Mesenchymal stem cell (in vitro differentiated cells and primary cell): ENCODE data around the gene DAGLA. TPM values are rescaled to one million over a fixed set of nuclear protein-coding genes. Genes with fewer than 3 reads are reported as not detected.
A peak's percentile ranks its signal among the peaks of the same experiment; 100 is the strongest.

Source experiments
- DNase-seq: peaks from one replicate; pipeline ENCODE4 v3.0.0-alpha.2; 2013
- H2AFZ ChIP-seq: one replicate; pipeline ENCODE4 v1.6.1; 2013; ENCODE audit warnings: low read depth, mild to moderate bottlenecking, control low read depth, inconsistent platforms, low read length, moderate library complexity
- H2AK5ac ChIP-seq: 2 replicates; pipeline ENCODE4 v1.6.1; 2013; ENCODE audit warnings: low read length, moderate library complexity, mild to moderate bottlenecking, inconsistent platforms; ENCODE audit not compliant: severe bottlenecking
- H2BK120ac ChIP-seq: one replicate; pipeline ENCODE4 v1.6.1; 2013; ENCODE audit warnings: low read depth, mild to moderate bottlenecking, inconsistent platforms, low read length, moderate library complexity
- H2BK12ac ChIP-seq, 2 experiments: one replicate each; pipeline ENCODE4 v1.6.1; 2013; ENCODE audit warnings: inconsistent platforms in 2 of 2, low read length in 2 of 2, mild to moderate bottlenecking in 2 of 2, moderate library complexity in 2 of 2, control low read depth in 1 of 2
- H2BK15ac ChIP-seq: one replicate; pipeline ENCODE4 v1.6.1; 2013; ENCODE audit warnings: mild to moderate bottlenecking, low read depth, inconsistent platforms; ENCODE audit not compliant: poor library complexity, severe bottlenecking
- H2BK5ac ChIP-seq: 2 replicates; pipeline ENCODE4 v1.6.1; 2013; ENCODE audit warnings: low read depth, mild to moderate bottlenecking, low read length, control low read depth, inconsistent platforms; ENCODE audit not compliant: poor library complexity, severe bottlenecking
- H3K14ac ChIP-seq, 2 experiments: one replicate each; pipeline ENCODE4 v1.6.1; 2013; ENCODE audit warnings: inconsistent platforms in 2 of 2, low read length in 2 of 2, control low read depth in 1 of 2, mild to moderate bottlenecking in 1 of 2, moderate library complexity in 1 of 2
- H3K18ac ChIP-seq, 2 experiments: one replicate each; pipeline ENCODE4 v1.6.1; 2013; ENCODE audit warnings: inconsistent platforms in 2 of 2, low read length in 2 of 2, control low read depth in 1 of 2, low read depth in 1 of 2, mild to moderate bottlenecking in 1 of 2
- H3K23ac ChIP-seq, 2 experiments: one replicate each; pipeline ENCODE4 v1.6.1; 2013; ENCODE audit warnings: inconsistent platforms in 2 of 2, low read length in 2 of 2, mild to moderate bottlenecking in 2 of 2, moderate library complexity in 2 of 2, control low read depth in 1 of 2
- H3K27ac ChIP-seq: 2 replicates; pipeline ENCODE4 v1.5.1; 2013; ENCODE audit warnings: mild to moderate bottlenecking, moderate library complexity, low read length, control low read depth, inconsistent platforms; ENCODE audit not compliant: poor library complexity, severe bottlenecking
- H3K27me3 ChIP-seq, 2 experiments: 2 replicates each; pipeline versions ENCODE4 v1.6.1 to v1.7.0; 2013; ENCODE audit warnings: low read length in 2 of 2, mild to moderate bottlenecking in 2 of 2, moderate library complexity in 2 of 2, control low read depth in 1 of 2, inconsistent platforms in 1 of 2; ENCODE audit not compliant: control insufficient read depth in 1 of 2, insufficient read depth in 1 of 2
- H3K36me3 ChIP-seq, 2 experiments: 2 replicates each; pipeline versions ENCODE4 v1.6.1 to v1.7.0; 2013; ENCODE audit warnings: low read length in 2 of 2, control low read depth in 1 of 2, inconsistent platforms in 1 of 2, low read depth in 1 of 2, mild to moderate bottlenecking in 1 of 2; ENCODE audit not compliant: insufficient read depth in 2 of 2, control insufficient read depth in 1 of 2
- H3K4ac ChIP-seq, 2 experiments: one replicate each; pipeline ENCODE4 v1.6.1; 2013; ENCODE audit warnings: inconsistent platforms in 2 of 2, low read length in 2 of 2, mild to moderate bottlenecking in 2 of 2, moderate library complexity in 2 of 2, control low read depth in 1 of 2, low read depth in 1 of 2
- H3K4me1 ChIP-seq: 2 replicates; pipeline ENCODE4 v1.6.1; 2013; ENCODE audit warnings: low read depth, low read length, control low read depth; ENCODE audit not compliant: control insufficient read depth, insufficient read depth
- H3K4me2 ChIP-seq: 2 replicates; pipeline ENCODE4 v1.6.1; 2013; ENCODE audit warnings: low read length, mild to moderate bottlenecking, inconsistent platforms; ENCODE audit not compliant: poor library complexity, severe bottlenecking
- H3K4me3 ChIP-seq, 2 experiments: 2 replicates each; pipeline versions ENCODE4 v1.5.1 to v1.7.0; 2013; ENCODE audit warnings: low read length in 2 of 2, mild to moderate bottlenecking in 2 of 2, control low read depth in 1 of 2, low read depth in 1 of 2; ENCODE audit not compliant: insufficient read depth in 1 of 2
- H3K79me1 ChIP-seq: replicated peaks from 2 replicates; pipeline ENCODE4 v1.6.1; 2013; ENCODE audit warnings: mild to moderate bottlenecking, control low read depth, low read length, inconsistent platforms; ENCODE audit not compliant: poor library complexity, severe bottlenecking
- H3K9ac ChIP-seq: 2 replicates; pipeline ENCODE4 v1.7.0; 2013; ENCODE audit warnings: mild to moderate bottlenecking, low read length, moderate library complexity
- H3K9me3 ChIP-seq: 2 replicates; pipeline ENCODE4 v1.7.0; 2013; ENCODE audit warnings: mild to moderate bottlenecking, low read length; ENCODE audit not compliant: control insufficient read depth
- H4K8ac ChIP-seq: one replicate; pipeline ENCODE4 v1.6.1; 2013; ENCODE audit warnings: inconsistent platforms, mild to moderate bottlenecking, low read length, moderate library complexity
- H4K91ac ChIP-seq: one replicate; pipeline ENCODE4 v1.6.1; 2013; ENCODE audit warnings: mild to moderate bottlenecking, low read length, inconsistent platforms
- WGBS: methylation state at CpG from one replicate; pipeline ENCODE4 v1.1.7; 2013; ENCODE audit warnings: mixed read lengths; 5-methylcytosine and 5-hydroxymethylcytosine counted together
- polyA plus RNA-seq, 2 experiments: library from polyadenylated mRNA; stranded (reverse); fragments of 200-250 nt; gene quantifications; one replicate each; pipeline ENCODE4 v1.2.3, GENCODE V29; 2013

Gene DAGLA, protein sequence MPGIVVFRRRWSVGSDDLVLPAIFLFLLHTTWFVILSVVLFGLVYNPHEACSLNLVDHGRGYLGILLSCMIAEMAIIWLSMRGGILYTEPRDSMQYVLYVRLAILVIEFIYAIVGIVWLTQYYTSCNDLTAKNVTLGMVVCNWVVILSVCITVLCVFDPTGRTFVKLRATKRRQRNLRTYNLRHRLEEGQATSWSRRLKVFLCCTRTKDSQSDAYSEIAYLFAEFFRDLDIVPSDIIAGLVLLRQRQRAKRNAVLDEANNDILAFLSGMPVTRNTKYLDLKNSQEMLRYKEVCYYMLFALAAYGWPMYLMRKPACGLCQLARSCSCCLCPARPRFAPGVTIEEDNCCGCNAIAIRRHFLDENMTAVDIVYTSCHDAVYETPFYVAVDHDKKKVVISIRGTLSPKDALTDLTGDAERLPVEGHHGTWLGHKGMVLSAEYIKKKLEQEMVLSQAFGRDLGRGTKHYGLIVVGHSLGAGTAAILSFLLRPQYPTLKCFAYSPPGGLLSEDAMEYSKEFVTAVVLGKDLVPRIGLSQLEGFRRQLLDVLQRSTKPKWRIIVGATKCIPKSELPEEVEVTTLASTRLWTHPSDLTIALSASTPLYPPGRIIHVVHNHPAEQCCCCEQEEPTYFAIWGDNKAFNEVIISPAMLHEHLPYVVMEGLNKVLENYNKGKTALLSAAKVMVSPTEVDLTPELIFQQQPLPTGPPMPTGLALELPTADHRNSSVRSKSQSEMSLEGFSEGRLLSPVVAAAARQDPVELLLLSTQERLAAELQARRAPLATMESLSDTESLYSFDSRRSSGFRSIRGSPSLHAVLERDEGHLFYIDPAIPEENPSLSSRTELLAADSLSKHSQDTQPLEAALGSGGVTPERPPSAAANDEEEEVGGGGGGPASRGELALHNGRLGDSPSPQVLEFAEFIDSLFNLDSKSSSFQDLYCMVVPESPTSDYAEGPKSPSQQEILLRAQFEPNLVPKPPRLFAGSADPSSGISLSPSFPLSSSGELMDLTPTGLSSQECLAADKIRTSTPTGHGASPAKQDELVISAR
- 2.0 TPM for polyA plus RNA-seq (2013, experiment 1 of 2)
- polyA plus RNA-seq (2013, experiment 2 of 2): 2.1 TPM

DNA sequence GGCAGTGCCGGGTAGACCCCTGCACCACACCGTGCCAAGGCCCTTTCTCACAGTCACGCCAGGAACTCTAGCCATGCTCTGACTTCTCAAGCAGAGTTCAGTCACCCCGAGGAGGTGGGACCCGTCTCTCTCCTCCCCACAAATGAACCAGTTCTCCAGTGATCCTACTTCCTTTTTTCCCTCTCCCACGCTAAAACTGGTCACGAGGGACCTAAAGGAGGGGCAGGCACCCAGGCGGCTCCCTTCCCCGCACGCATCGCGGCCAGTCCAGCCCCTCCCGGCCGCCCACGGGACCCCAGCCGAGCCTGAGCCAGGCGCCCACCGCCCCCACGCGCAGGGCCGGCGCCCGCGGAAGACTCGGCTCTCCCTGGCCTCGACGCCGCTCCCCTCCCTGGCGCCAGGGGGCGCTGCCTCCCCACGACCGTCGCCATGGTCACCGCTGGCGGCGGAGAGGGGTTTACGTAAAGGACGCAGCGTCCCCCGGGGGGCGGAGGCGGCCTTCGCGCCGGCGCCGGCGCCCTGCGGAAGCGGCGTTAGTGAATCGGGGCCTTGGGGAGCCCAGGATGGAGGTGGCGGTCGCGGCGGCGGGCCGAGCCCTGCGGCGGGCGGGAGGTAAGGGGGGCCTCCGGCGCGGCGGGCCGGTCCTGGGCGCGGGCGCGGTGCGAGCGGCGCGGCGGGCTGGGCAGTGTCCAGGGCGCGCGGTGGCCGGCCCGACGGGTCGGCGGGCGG is at the start of gene DAGLA:
TSS of gene DAGLA (plus strand) at position 499 of the 729 bp plus-strand sequence. CDS start 39,765 bp downstream, outside the sequence.
- peak within 1 kb of the TSS; percentile 96 for H4K8ac ChIP-seq
- H3K9me3 ChIP-seq: no peaks in the 10 kb centered on the region
- H3K14ac ChIP-seq: peak within 1 kb of the TSS in 1 of 2 experiments; percentile 89
- H3K27ac ChIP-seq: no peak within 1 kb of the TSS
- peak within 1 kb of the TSS; percentile 37 to 78 for H3K18ac ChIP-seq
- peaks cover 20 to 44% of the 10 kb centered on the region in 2 experiments for H3K27me3 ChIP-seq
- peak within 1 kb of the TSS in 1 of 2 experiments; percentile 97 for H3K23ac ChIP-seq
- peak within 1 kb of the TSS; percentile 78 for H3K9ac ChIP-seq
- 7% methylated on average over 59 of the region's 84 CpGs for WGBS
- peak within 1 kb of the TSS; percentile 1 for H4K91ac ChIP-seq
- H2BK5ac ChIP-seq: no peak within 1 kb of the TSS
- H3K36me3 ChIP-seq: no peaks in the 10 kb centered on the region
- H3K4me2 ChIP-seq: peak within 1 kb of the TSS; percentile 82
- peak within 1 kb of the TSS; percentile 70 to 84 for H3K4me3 ChIP-seq
- H3K79me1 ChIP-seq: peaks cover 14% of the 10 kb centered on the region
- H3K4ac ChIP-seq: peak within 1 kb of the TSS; percentile 3 to 57
- no peak within 1 kb of the TSS for H2AK5ac ChIP-seq
- DNase-seq: peak; percentile 38
- H2AFZ ChIP-seq: peak within 1 kb of the TSS; percentile 84
- H2BK12ac ChIP-seq: peak within 1 kb of the TSS in 1 of 2 experiments; percentile 56
- H3K4me1 ChIP-seq: peaks cover 42% of the 10 kb centered on the region
- H2BK120ac ChIP-seq: peak within 1 kb of the TSS; percentile 51
- peak within 1 kb of the TSS; percentile 87 for H2BK15ac ChIP-seq

DNA sequence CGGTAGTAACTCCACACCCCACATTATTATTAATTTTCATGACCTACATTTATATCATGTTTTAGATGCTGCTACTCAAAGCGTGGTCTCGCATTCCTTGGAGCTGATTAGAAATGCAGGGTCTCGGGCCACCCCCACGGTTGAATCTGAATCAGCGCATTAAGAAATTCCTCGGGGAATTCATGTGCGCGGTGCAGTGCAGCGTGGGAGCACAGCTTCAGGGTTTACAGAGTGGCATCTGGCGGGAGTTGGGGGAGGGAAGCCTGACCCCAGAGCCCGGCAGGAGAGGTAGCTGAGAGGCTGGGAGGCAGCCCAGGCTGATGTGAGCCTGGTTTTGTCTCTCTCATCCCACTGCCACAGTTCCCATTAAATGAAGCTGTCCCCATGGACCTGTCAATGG is 48.1 kb upstream of the DAGLA start:
- Histone ChIP-seq H3K23ac (no peak overlapping the region), H2AK5ac (no peak overlapping the region), H2BK15ac (no peak overlapping the region), H3K27ac (no peak overlapping the region), H2BK5ac (no peak overlapping the region), H3K79me1 (no peaks in the 10 kb centered on the region), H2BK120ac (no peak overlapping the region), H3K14ac (no peak overlapping the region), H2AFZ (no peak overlapping the region), H4K8ac (no peak overlapping the region), H3K36me3 (peaks cover 0 to 2% of the 10 kb centered on the region in 2 experiments), H4K91ac (no peak overlapping the region), H3K4me2 (no peak overlapping the region), H3K18ac (no peak overlapping the region), H3K4ac (no peak overlapping the region), H2BK12ac (no peak overlapping the region), H3K4me1 (peaks cover 5% of the 10 kb centered on the region), H3K9me3 (no peaks in the 10 kb centered on the region), H3K9ac (no peak overlapping the region), H3K27me3 (peaks cover 8 to 59% of the 10 kb centered on the region in 2 experiments), H3K4me3 (no peak overlapping the region)
- DNase-seq: no peak
- 73% methylated on average over 12 of the region's 12 CpGs for WGBS

DNA sequence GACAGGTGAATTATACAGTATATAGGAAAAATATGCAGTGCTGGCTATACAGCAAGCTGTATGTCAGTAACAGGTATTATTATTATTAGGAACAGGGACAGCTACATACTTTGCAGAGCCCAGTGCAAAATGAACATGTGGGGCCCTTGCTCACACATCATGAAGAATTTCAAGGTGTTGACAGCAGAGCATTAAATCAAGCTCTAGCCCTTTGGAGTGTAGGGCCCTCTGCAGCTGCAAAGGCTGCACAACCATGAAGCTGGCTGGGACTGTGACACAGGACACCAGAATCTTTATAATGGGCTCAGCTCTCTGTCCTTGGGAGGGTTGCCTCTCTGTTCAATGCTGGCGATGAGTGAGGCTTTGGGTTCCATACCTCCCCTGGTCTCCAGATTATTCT is 44.9 kb upstream of the DAGLA start:
- Histone ChIP-seq H2AFZ (no peak overlapping the region), H3K4me2 (no peak overlapping the region), H4K91ac (no peak overlapping the region), H2BK15ac (no peak overlapping the region), H2BK12ac (no peak overlapping the region), H3K23ac (no peak overlapping the region), H3K27me3 (peaks cover 8 to 47% of the 10 kb centered on the region in 2 experiments), H2BK120ac (no peak overlapping the region), H3K4me3 (no peak overlapping the region), H3K4ac (no peak overlapping the region), H3K9me3 (no peaks in the 10 kb centered on the region), H3K36me3 (no peaks in the 10 kb centered on the region), H4K8ac (no peak overlapping the region), H3K9ac (no peak overlapping the region), H3K79me1 (no peaks in the 10 kb centered on the region), H2BK5ac (no peak overlapping the region), H2AK5ac (no peak overlapping the region), H3K14ac (no peak overlapping the region), H3K27ac (no peak overlapping the region), H3K18ac (no peak overlapping the region), H3K4me1 (peaks cover 4% of the 10 kb centered on the region)
- no peak for DNase-seq
- 100% methylated on average over 1 of the region's 1 CpG for WGBS
